NT2/D1 (cell line): ENCODE results near the gene LARP6.

Experiments used
- SUZ12 ChIP-seq: IDR thresholded peaks from 2 replicates; pipeline ENCODE4 v1.6.1; 2011; ENCODE audit not compliant: insufficient read length, insufficient read depth; ENCODE audit errors: extremely low read depth
- YY1 ChIP-seq: IDR thresholded peaks from 2 replicates; pipeline ENCODE4 v1.6.1; 2011; ENCODE audit not compliant: insufficient read length, insufficient read depth
- ZNF274 ChIP-seq: IDR thresholded peaks from 2 replicates; pipeline ENCODE4 v1.6.1; 2011; ENCODE audit warnings: mild to moderate bottlenecking, low read depth, low read length

DNA sequence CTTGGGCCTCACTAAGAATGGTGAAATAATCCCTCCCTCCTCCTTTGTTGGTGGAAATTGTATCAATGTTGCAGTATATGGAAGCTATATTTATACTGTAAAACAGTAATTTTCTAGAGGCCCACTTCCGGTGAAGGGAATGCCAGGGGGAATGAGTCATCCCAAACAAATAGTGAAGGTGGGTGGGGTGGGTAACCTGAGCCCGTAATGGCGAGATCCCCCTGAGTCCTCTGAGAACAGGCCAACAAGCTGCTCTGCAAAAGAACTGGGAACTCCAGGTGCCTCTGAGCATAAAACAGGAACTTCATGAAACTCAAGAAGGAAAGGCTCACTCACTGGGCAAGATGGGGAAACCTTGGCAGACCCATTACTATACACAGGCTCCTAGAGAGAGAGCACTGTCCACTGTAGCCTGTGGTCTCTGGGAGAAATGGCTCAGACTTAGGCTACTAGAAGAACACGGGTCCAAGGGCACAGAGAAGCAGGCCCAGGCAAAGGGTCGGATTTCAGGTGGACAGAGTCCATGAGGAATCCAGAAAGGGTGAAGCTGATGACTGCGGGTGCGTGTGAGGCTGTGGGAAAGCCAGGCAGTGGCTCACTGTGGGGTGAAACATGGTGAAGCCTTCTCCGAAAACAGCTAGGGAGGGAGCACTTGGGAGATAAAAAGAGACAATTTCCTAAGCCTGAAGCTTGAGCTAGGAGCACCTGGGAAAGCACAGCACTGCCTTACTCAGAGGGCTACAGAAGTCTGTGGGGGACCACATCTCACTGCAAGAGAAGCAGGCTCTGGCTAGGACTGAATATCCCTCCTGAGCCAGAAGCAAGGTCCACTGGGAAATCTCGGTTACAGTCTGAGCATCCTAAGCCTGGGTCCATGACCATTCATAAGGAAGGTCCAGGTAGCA is 19.8 kb downstream of the LARP6 start:
- TF ChIP-seq SUZ12, result no peak
- TF ChIP-seq ZNF274, result no peak
- TF ChIP-seq YY1, result no peak
